Measurements from ENCODE around the gene ASCC3.

- no peak for TF ChIP-seq SUZ12 (IDR thresholded peaks at IDR 0.05; ENCODE audit: extremely low read depth, insufficient read depth, insufficient read length)
- no peak for TF ChIP-seq ZNF274 (IDR thresholded peaks at IDR 0.05; ENCODE audit: low read depth, low read length)
- TF ChIP-seq YY1 (IDR thresholded peaks at IDR 0.05; ENCODE audit: insufficient read depth, insufficient read length): no peak
These were observed 106.4 kb downstream of the ASCC3 start for GRCh38 chr6:100774681-100775080.
